Stimulated activated CD4-positive, alpha-beta T cell treated with anti-CD3 and anti-CD28 coated beads, Interleukin-4, amount 100 ng/mL, for 24 hours (primary cell): Measurements from ENCODE around the gene FUT7.
"Not testable (repeated sequence)": the region's sequence is repeated elsewhere in the genome, so short reads cannot be mapped to it uniquely, and the experiment has no call there.

ENCODE experiments used
- DNase-seq: peaks from one replicate; pipeline ENCODE4 v3.0.0-alpha.2; 2020

Gene FUT7

DNA sequence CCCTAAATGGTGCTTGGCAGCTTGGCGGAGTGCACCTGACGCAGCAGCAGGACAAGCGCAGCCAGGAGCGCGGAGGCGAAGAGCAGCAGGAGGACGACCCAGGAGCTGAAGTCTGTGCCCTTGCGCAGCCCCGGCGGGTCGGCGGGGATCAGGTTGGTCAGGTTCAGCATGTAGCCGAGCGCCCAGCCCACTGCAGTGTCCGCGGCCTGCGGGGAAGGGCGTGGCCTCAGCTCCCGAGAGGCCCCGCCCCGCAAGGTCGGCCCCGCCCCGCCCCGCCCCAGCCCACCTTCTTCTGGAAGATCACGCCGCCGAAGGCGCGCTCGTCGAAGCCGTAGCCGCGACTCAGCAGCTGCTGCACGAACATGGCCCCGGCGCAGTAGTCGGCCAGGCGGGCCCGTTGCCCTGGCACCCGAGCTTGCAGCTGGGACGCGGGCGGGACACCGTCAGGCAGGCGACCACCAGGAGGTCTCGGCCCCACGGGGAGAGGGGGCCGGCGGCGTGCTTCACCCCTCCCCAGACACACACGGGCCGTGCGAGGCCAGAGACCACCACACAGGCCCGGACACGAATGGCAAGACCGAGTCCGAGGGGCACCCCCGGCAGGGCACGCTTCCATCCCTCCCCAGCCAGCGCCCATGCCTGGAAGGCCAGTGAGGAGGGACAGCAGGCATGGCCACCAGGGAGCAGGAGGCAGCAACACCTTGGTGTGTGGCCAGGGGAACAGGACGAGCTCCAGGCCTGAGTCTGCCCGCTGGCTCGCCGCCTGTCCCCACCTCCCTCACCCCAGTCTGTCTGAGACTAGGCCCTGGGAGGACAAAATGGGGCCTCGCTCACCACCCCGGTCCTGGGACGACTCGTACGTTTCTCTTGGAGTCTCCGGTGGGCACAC is 17.0 kb upstream of the FUT7 start:
- no peak for DNase-seq

DNA sequence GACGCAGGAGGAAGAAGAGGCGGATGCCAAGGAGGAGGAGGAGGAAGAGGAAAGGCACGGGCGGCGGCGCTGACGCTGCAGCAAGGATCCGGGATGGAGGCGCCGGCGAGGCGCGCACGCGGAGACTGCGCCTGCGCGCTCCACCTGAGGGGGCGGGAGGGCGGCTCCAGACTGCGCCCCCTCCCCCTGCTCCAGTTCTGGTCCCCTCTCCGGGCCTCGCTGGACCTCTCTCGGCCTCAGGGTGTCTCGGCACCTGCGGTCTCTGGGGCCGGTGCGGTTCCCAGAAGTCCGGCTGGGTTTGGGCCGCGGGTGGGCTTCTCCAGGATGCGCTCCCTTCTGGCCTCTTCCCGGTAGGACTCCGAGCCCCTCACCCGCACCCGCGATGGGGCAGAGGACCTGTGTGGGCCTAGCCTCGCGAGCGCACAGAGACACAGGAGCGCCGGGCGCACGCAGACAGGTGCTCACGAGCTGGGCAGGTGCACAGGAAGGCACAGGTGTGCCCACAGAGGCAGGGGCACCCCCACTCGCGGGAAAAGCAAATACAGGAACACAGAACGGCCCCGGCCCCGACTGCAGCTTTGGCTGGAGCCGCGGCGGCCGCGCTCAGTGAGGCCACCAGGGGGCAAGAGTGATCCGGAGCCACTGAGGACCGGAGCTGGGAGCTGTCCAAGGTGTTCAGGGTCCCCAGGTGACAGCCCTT is 14.3 kb upstream of the FUT7 start, which contains the start of gene NPDC1:
Gene NPDC1, minus strand, starts transcription at position 90 of the 700 bp plus-strand sequence. CDS start 188 bp downstream, outside the sequence.
- peak; percentile 85 for DNase-seq

DNA sequence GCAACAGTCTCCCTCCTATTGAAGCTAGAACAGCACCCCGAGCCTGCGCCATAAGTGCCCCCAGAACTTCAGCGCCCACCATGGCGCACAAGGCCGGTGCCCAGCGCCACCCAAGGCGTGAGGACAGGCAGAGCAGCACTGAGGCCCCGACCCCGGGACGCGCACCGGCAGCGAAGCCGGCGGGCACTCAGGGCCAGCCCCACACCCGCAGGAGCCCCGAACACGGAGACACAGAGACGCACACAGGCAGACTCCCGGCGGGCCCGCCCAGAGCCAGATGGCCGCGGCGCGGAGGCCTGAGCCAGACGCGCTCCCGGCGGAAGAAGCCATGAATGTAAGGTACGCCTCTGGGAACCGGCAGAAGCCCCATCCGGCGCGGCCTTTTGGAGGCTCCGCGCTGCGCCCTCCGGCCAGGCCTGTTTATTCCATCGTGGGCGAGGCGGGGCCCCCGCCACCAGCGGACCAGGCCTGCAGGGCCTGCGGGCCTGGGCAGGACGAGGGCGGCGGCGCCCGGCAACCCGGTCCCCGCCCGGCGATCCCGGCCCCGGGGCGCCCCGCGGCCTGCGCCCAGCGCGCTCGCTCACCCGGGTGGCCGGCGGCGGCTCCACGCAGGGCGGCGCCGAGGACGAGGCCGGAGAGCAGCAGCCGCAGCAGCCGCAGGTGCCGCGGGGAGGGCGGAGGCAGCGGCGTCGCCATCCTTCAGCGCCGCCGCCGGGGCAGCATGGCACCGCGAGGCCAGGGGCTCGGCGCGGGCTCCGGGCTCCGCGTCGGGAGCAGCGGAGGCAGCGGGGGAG is 13.6 kb upstream of the FUT7 start:
- no peak for DNase-seq

DNA sequence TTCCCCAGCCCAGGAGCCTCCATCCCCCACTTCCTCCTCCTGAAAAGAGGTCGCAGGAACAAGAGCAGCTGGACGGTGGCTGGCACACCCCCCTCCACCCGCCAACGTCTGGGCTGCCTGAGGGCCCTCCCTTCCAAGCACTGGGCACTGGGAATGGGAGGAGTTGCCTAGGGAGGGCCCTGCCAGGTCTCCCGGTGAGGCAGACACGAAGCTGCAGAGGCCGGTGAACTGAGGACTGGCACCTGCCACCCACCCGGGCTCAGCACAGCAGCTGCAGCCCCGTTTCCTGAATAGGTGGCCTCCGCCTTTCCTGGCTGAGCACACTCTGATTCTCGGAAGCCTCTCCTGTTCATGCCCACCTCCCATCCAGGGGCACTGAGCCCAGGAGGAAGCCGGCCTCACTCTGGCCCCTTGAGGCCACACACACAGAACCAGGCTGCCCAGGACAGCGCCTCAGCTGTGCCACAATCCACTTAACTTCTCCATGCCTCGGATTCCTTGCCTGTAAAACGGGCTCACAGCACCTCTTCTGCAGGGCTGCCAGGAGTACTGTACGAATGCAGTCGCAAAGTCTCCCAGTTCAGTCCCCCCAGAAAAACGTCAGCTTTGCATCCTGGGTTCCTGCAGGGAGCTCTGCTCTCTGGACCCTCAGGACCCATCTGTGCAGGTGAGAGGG is 12.8 kb upstream of the FUT7 start:
- DNase-seq: no peak

DNA sequence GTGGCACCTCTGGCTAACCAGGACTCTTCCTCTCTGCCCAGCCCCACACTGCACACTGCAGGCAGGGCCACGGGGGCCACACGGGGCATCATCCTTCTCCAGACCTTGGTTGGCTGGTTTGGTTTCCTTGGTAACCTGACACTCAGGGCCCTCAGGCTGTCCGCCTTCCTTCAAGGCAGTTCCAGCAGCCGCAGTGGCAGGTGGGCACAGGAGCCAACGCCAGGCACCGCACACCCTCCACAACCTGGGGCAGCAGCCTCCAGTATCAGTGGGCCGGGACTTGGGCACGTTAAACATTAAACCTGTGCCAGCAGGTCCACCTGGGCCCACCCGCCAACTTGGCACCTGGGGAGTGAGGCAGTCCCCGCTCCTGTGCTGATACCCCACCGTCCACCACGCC is 12.1 kb upstream of the FUT7 start:
- no peak for DNase-seq

DNA sequence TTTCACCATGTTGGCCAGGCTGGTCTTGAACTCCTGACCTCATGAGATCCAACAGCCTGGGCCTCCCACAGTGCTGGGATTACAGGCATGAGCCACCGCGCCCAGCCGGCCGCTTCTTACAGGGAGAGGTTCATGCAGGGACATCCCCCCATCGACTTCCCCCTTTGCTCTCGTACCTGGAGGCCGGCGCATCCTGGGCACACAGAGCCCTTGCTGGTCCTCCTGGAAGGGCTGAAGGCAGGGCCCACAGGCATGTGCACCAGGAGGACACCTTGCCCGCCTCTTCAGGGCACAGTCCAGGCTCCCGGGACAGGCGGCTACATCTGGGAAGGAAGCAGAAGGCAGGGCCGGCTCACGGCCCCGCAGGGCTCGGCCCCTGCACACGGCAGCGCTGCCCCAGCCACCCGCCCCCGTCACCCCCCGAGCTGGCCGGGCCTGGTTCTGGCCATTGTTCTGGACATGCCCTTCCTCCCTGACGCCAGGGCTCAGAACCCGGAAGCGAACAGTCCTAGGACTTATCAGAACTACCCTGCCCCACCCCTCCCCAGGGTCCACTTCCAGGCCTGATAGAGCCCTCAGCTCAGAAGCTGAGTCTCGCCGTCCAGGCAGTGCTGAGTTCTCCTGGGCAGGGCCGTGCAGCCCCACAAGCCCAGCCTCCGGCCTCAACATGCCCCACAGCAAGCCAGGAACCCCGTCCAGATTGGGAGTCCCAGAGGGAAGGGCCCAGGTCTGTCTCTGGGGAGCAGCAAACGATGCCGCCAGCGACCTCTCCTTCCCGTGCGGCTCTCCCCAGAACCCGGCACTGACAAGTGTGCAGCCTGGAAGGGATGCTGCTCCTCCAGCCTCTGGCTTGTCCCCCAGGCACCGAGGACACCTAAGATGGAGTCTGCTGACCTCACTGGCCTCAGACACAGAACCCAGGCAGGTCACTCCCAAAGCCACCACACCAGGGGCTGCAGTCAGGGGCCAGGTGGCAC is 11.2 kb upstream of the FUT7 start:
- DNase-seq: no peak

DNA sequence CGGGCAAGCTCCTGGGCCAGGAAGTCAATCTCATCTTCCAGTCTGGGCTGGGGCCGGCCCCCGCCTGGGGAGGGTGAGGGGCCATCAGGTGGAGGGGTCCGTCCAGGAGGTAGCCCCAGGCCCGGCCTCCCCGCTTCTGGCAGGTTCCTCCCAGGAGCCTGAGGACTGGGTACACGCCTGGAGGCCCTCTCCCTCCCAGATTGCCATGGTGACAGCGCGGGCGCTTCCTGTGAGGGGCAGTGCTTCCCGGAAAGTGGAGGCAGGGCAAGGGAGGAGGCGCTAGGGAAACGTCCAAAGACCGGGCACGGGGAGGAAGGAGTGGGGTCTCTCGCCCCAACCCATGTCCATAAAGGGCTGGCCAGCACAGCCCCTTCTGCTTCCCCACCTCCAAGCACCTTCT is 9.2 kb upstream of the FUT7 start:
- DNase-seq: no peak

DNA sequence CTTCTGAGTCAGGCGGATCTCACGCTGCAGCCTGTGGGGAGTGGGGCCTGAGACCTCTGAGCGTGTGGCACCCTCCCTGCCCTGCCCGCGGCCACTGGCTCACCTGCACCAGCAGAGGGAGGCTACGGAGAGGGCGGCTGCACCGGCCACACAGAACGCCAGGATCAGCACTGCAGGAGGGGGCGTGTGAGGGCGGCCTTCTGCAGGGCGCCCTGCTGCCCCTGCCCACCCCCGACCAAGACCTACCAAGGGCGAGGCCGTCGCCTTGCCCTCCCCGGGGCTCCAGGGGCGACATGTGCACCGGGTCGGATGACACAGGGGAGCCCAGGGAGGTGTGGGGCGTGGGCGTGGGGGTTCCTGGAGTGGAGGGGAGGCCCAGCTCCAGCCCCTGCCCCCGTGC is 8.7 kb upstream of the FUT7 start:
- no peak for DNase-seq

DNA sequence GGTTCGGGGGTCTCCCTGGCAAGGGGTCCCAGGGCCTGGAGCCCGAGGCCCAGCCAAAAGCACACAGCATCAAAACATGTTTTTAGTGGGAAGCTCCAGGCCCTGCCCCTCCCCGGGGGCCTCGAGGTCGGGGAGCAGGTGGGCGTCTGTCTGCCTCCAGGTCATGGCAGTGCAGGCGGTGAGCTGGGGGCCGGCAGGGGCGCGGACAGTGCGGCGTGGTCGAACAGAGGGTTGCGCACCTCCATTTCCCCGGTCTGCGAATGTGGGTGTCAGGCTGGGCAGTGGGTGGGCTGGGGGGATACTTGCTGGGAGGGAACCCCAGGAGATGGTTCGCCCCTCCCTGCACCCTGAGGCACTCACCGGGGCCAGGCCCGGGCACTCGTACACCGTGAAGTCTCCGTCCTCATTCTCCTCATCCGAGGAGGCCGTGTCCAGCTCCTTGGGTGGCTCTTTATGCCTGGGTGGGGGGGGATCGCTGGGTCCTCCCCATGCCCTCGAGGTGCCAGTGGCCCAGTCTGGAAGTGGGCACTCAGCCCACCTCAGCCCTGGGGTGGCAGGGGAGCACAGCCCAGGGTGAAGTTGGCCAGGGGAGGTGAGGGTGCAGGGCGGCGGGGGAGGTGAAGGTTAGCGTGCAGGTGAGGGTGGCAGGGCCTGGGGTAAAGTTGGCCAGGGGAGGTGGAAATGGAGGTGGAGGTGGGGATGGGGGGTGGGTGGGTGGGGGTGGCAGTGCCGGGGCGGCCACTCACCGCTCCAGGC is 7.9 kb upstream of the FUT7 start:
- no peak for DNase-seq

DNA sequence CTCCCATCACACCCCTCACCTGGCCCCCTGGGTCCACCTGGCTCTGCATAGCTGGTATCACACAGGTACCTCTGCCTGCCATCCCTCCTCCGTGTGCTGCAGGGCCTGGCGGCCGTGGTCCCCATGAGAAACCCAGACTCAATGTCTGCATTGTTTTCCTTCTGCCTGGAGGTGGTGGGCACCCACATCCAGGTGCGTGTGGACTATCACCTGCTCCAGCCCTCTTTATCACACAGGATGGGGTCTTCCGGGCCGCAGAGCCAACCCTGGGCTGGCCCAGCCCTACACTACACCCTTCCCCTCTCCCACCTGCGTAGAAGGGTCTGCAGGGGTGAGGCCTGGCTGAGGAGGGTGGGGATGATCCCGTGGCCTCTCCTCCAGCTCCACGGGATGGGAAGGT is 7.0 kb upstream of the FUT7 start:
- no peak for DNase-seq

DNA sequence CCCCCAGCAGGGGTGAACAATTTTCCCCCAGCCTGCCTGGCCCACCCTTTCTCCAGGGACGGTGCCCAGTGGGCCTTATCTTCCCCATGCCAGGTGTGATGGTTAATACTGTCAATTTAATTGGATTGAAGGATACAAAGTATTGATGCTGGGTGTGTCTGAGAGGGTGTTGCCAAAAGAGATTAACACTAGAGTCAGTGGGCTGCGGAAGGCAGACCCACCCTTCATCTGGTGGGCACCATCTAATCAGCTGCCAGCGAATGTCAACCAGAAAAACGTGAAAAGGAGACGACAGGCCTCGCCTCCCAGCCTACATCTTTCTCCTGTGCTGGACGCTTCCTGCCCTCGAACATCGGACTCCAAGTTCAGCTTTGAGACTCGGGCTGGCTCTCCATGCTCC is 5.6 kb upstream of the FUT7 start:
- DNase-seq: no peak

DNA sequence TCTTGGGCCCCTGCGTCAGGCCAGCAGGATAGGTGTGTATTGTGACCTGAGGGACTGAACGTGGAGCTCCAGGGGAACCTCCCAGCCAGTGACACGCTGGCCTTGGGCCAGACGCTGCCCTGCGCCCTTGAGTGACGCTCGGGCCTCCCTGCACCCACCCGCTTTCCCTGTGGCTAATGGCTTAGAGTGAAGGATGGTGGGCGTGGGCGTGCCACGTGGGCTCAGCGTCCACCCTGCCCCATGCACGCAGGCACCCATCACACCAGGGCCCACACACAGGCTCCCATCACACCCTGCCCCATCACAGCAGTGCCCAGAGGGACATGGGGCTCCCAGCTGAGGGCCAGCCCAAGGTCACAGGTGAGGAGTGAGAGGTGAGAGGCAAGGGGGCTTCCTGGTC is 5.1 kb upstream of the FUT7 start:
- DNase-seq: no peak

DNA sequence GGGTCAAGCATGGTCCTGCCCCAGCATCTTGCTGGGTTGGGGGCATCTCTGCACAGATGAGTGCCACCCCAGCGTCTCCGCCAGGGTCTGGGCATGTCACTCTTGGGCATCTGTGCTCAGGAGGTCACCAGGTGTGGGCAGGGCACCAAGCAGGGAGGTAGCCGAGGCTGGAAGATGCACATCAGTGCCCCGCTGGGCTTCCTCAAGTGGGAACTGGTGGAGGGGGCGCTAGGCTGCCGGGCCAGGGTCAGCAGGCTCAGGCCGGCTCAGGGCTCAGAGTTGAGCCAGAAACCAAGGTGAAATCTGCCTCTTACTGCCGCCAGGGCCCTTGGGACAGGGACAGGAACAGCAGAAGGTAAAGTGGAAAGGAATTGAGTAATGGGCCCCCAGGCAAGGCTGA is 4.0 kb upstream of the FUT7 start:
- DNase-seq: no peak

DNA sequence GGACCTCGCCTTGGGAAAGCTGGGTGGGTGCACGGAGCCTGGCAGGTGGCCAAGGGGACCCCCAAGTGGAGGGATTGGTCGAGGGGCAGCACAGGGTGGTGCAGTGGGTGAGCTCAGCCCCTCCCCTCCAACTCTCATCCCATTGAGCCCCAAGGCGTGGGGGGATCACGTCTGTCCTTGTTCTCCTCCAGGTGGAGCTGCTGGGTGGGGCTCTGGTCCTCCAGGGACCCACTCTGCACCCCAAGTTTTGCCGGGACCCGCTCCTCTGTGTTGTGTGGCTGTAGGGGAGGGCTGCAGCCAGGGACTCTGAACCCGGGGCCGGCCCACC is 3.6 kb upstream of the FUT7 start:
- no peak for DNase-seq

DNA sequence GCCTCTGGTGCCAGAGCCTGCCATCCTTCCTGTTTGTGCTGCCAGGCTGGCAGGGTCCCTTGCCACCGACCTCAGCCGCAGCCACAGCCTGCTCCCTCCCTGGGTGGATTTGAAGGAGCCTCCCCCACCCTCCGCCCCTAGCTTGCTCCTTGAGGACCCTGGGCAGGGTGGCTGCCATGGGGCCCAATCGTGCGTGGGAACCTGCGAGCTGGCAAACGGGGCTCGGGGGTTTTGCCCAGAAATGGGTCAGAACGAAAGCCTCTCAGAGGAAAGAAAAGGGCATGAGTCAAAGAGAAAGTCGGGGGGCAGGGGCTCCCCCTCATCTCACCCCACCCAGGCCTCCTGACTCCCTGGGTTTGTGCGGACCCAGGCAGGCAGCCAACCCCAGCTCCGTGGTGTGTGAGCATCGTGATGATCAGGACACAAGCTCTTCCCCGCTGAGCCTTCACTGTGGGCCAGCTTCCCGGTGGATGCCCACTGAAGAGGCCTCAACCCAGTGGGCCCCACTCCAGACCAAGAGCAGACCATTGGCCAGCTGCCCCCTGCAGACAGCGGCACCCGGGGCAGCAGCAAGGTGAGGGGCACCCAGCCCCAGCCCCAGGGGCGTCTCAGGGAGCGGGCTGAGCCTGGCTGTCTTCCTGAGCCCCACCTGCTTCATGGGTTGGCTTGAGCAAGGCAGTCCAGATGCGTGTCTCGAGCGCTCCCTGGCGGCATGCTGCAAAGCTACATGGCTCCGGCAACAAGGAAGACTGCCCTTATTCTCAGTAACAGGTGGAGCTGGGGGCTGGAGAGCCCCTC is 3.0 kb upstream of the FUT7 start:
- DNase-seq: peak; percentile 90

DNA sequence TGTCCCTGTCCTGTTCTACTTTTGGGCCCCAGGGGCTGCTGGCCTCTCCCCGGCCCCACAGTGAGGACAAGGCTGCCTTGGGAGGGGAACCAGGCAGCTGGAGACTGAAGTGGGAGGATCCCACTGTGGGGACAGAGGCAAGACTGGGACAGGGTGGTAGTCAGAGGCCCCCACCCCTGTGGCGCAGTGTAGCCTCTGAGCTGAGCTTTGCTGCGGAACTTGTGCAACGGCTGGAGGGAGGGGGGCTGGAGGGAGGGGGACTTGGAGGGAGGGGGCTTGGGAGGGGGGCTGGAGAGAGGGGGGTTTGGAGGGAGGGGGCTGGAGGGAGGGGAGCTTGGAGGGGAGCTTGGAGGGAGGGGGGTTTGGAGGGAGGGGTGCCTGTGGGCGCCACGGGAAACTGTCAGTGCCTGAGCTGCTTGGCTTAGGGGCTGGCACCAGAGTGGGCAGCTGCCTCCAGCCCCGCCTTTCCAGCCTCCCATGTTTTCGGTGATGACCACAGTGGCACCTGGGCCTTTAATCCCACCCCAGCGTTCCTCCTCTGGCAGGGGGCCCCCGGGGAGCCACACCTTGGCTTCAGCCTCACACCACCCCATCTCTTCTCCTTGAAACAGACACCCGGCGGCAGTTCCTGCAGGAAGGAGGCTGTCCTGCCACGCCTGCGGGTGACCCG is 2.3 kb upstream of the FUT7 start:
- no peak for DNase-seq

DNA sequence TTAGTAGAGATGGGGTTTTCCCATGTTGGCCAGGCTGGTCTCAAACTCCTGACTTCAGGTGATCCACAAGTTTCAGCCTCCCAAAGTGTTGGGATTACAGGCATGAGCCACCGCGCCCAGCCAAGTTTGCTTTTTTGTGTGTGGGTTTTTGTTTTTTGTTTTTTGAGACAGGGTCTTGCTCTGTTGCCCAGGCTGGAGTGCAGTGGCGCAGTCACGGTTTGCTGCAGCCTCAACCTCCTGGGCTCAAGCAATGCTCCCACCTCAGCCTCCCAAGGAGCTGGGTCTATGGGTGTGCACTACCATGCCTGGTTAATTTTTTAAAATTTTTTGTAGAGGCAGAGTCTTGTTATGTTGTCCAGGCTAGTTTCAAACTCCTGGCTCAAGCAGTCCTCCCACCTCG is 1.6 kb upstream of the FUT7 start:
- not testable (repeated sequence) for DNase-seq

DNA sequence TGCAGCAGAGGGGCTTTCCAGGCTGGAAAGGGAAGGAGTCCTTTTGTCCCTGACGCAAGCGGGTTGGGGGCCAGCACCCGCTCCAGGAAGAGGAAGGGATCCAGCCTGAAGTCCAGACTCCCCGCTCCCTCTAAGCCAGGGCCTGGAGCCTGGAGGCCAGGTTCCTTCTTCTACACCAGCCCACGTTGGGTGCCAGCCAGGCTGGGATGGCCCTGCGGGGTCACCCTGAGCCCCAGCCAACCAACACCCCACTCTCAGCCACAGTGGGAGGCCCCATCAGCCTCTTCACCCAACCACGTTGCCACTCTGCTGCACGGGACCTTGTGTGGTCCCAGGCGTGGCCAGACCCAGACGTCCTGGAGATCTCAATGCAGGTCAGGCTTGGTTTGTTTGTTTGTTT is 970 bp upstream of the FUT7 start:
- no peak for DNase-seq
